Putamen (tissue), 1 donor: ENCODE data around the gene RHOH.
"Not testable (repeated sequence)": the region's sequence is repeated elsewhere in the genome, so short reads cannot be mapped to it uniquely, and the experiment has no call there.

Experiments used
- DNase-seq: peaks from one replicate; pipeline ENCODE4 v3.0.0-alpha.2; 2016; ENCODE audit warnings: low spot score

RHOH gene

GRCh38 chr4:40196724-40197281, at the start of gene RHOH:
Gene RHOH (plus strand): TSS chr4:40197031. CDS start chr4:40243387, 46,356 bp downstream.
- no peak for DNase-seq

- not testable (repeated sequence) for DNase-seq
Measured at GRCh38 chr4:40147490-40147889, 49.3 kb upstream of the RHOH start.

GRCh38 chr4:40149960-40150385, 46.9 kb upstream of the RHOH start:
- peak; percentile 26 for DNase-seq

- no peak for DNase-seq
Measured at GRCh38 chr4:40150932-40151331, 45.9 kb upstream of the RHOH start.

GRCh38 chr4:40152637-40153036, 44.2 kb upstream of the RHOH start:
- DNase-seq, result no peak

- DNase-seq, result no peak
Measured at GRCh38 chr4:40157436-40157835, 39.4 kb upstream of the RHOH start.

- DNase-seq, result no peak
Measured at GRCh38 chr4:40160258-40160657, 36.6 kb upstream of the RHOH start.

- DNase-seq, result no peak
Measured at GRCh38 chr4:40164459-40164858, 32.4 kb upstream of the RHOH start.

GRCh38 chr4:40165916-40166315, 30.9 kb upstream of the RHOH start:
- no peak for DNase-seq

GRCh38 chr4:40168070-40168469, 28.8 kb upstream of the RHOH start:
- no peak for DNase-seq

GRCh38 chr4:40170588-40170987, 26.2 kb upstream of the RHOH start:
- DNase-seq, result no peak

GRCh38 chr4:40173470-40173875, 23.4 kb upstream of the RHOH start:
- no peak for DNase-seq

- no peak for DNase-seq
Measured at GRCh38 chr4:40176602-40177001, 20.2 kb upstream of the RHOH start.

GRCh38 chr4:40177591-40177990, 19.2 kb upstream of the RHOH start:
- no peak for DNase-seq

GRCh38 chr4:40178672-40179071, 18.2 kb upstream of the RHOH start:
- no peak for DNase-seq

GRCh38 chr4:40179360-40179759, 17.5 kb upstream of the RHOH start:
- DNase-seq, result no peak

- no peak for DNase-seq
Measured at GRCh38 chr4:40180356-40180755, 16.5 kb upstream of the RHOH start.

GRCh38 chr4:40182001-40182400, 14.8 kb upstream of the RHOH start:
- no peak for DNase-seq

GRCh38 chr4:40182954-40183353, 13.9 kb upstream of the RHOH start:
- no peak for DNase-seq

- no peak for DNase-seq
Measured at GRCh38 chr4:40183615-40184411, 13.0 kb upstream of the RHOH start.

GRCh38 chr4:40185830-40186664, 10.8 kb upstream of the RHOH start:
- DNase-seq, result no peak

GRCh38 chr4:40186665-40187014, 10.2 kb upstream of the RHOH start:
- DNase-seq, result no peak

- no peak for DNase-seq
Measured at GRCh38 chr4:40187386-40187906, 9.4 kb upstream of the RHOH start.
